Calu3 (cell line): ENCODE measurements around the gene MAP7D1. TPM values are rescaled to one million over a fixed set of nuclear protein-coding genes. Genes with fewer than 3 reads are reported as not detected.
"Not testable (repeated sequence)": the region's sequence is repeated elsewhere in the genome, so short reads cannot be mapped to it uniquely, and the experiment has no call there.

Experiments
- BruUV-seq: library from RNA; stranded (reverse); fragments of 400-500 nt; replicated peaks from 2 replicates; lab custom pipeline; 2021; lab: Mats Ljungman, UMichigan
- CTCF ChIA-PET: fragments of 300-600 bp; sonication (Branson Sonifier 250); formaldehyde crosslinking; loops from one replicate; lab custom pipeline; 2022; ENCODE audit warnings: antibody characterized with exemption; lab: Charles Lee
- DNase-seq: peaks from one replicate; pipeline ENCODE4 v3.0.0; 2022
- H3K27ac Mint-ChIP-seq: one replicate; pipeline ENCODE4 v1.8.0; 2022; ENCODE audit warnings: mixed read lengths; ENCODE audit not compliant: unreplicated experiment
- H3K27me3 Mint-ChIP-seq: one replicate; pipeline ENCODE4 v1.8.0; 2022; ENCODE audit warnings: mixed read lengths; ENCODE audit not compliant: unreplicated experiment
- H3K36me3 Mint-ChIP-seq: one replicate; pipeline ENCODE4 v1.8.0; 2022; ENCODE audit warnings: mild to moderate bottlenecking, moderate library complexity, mixed read lengths; ENCODE audit not compliant: insufficient read depth, unreplicated experiment
- H3K4me1 Mint-ChIP-seq: one replicate; pipeline ENCODE4 v1.8.0; 2022; ENCODE audit warnings: mild to moderate bottlenecking, low read depth, mixed read lengths; ENCODE audit not compliant: unreplicated experiment
- H3K4me3 Mint-ChIP-seq: one replicate; pipeline ENCODE4 v1.8.0; 2022; ENCODE audit warnings: mild to moderate bottlenecking, low read depth, moderate library complexity, mixed read lengths; ENCODE audit not compliant: unreplicated experiment
- H3K9me3 Mint-ChIP-seq: one replicate; pipeline ENCODE4 v1.8.0; 2022; ENCODE audit warnings: low read depth, mixed read lengths; ENCODE audit not compliant: unreplicated experiment
- CTCF ChIP-seq: fragments of 200-600 bp; IDR thresholded peaks from one replicate; pipeline ENCODE4 v1.8.0; 2022; ENCODE audit warnings: antibody characterized with exemption; ENCODE audit not compliant: unreplicated experiment
- intact Hi-C: fragments of 100-400 bp; cut with micrococcal nuclease; formaldehyde crosslinking; loops from one replicate; pipeline ENCODE4 v1.10.0; 2022; ENCODE audit not compliant: unreplicated experiment
- total RNA-seq: library from RNA; stranded (reverse); gene quantifications from 2 replicates; pipeline ENCODE4 v1.2.3, GENCODE V29; 2022

Gene MAP7D1
- total RNA-seq, 1 experiment from 2014 or later: 98.3 TPM

GRCh38 chr1:36157973-36158826 lies 2.2 kb downstream of the MAP7D1 start:
- no TSS peak for BruUV-seq
- Mint-ChIP-seq H3K4me3 (peak overlapping the region; percentile 91), H3K27me3 (no peaks in the 10 kb centered on the region), H3K36me3 (peaks cover 43% of the 10 kb centered on the region), H3K4me1 (peaks cover 43% of the 10 kb centered on the region), H3K9me3 (no peaks in the 10 kb centered on the region), H3K27ac (peak overlapping the region; percentile 75)
- no peak for TF ChIP-seq CTCF
- intact Hi-C loops: no loop called here
- CTCF ChIA-PET: no interaction called here
- DNase-seq: no peak

- DNase-seq, H3K27me3 Mint-ChIP-seq, H3K4me3 Mint-ChIP-seq, H3K27ac Mint-ChIP-seq, BruUV-seq, intact Hi-C loops, H3K9me3 Mint-ChIP-seq, CTCF ChIA-PET: not testable (repeated sequence)
- H3K4me1 Mint-ChIP-seq: peaks cover 43% of the 10 kb centered on the region
- peaks cover 43% of the 10 kb centered on the region for H3K36me3 Mint-ChIP-seq
These were observed 2.9 kb downstream of the MAP7D1 start for GRCh38 chr1:36158827-36159252.

- peaks cover 51% of the 10 kb centered on the region for H3K4me1 Mint-ChIP-seq
- H3K27ac Mint-ChIP-seq: no peak overlapping the region
- H3K4me3 Mint-ChIP-seq: no peak overlapping the region
- TF ChIP-seq CTCF: no peak
- H3K9me3 Mint-ChIP-seq: no peaks in the 10 kb centered on the region
- CTCF ChIA-PET: interaction anchor here (0.6 to 3.6 kb wide), 3 partner anchors 10 to 49 kb away, joined by 3 to 23 read pairs (median 3); partner anchors contain the start of gene TRAPPC3
- intact Hi-C loops: no loop called here
- H3K27me3 Mint-ChIP-seq: no peaks in the 10 kb centered on the region
- no TSS peak for BruUV-seq
- DNase-seq: no peak
- H3K36me3 Mint-ChIP-seq: peaks cover 43% of the 10 kb centered on the region
These were observed 3.8 kb downstream of the MAP7D1 start for GRCh38 chr1:36159614-36160387.

GRCh38 chr1:36160388-36160948 lies 4.5 kb downstream of the MAP7D1 start:
- no peak for DNase-seq
- Mint-ChIP-seq H3K9me3 (no peaks in the 10 kb centered on the region), H3K36me3 (peaks cover 39% of the 10 kb centered on the region), H3K27ac (peak overlapping the region; percentile 91), H3K27me3 (no peaks in the 10 kb centered on the region), H3K4me1 (peaks cover 52% of the 10 kb centered on the region), H3K4me3 (peak overlapping the region; percentile 70)
- no peak for TF ChIP-seq CTCF
- CTCF ChIA-PET: interaction anchor here (0.6 to 3.6 kb wide), 7 partner anchors 10 to 61 kb away, joined by 3 to 23 read pairs (median 3); partner anchors contain the start of gene TRAPPC3
- intact Hi-C loops: no loop called here
- no TSS peak for BruUV-seq
